Nephron progenitor cell (in vitro differentiated cells): ENCODE measurements around the gene LSG1.

Experiments
- DNase-seq: peaks from one replicate; pipeline ENCODE4 v3.0.0; 2021
- H3K27ac Mint-ChIP-seq: 2 replicates; pipeline ENCODE4 v1.8.0; 2021; ENCODE audit warnings: mild to moderate bottlenecking, moderate library complexity, mixed read lengths
- H3K27me3 Mint-ChIP-seq: 2 replicates; pipeline ENCODE4 v1.8.0; 2021; ENCODE audit warnings: mild to moderate bottlenecking, low read depth, mixed read lengths; ENCODE audit not compliant: poor library complexity
- H3K36me3 Mint-ChIP-seq: 2 replicates; pipeline ENCODE4 v1.8.0; 2021; ENCODE audit warnings: low read depth, mixed read lengths
- H3K4me1 Mint-ChIP-seq: 2 replicates; pipeline ENCODE4 v1.8.0; 2021; ENCODE audit warnings: mixed read lengths
- H3K4me3 Mint-ChIP-seq: 2 replicates; pipeline ENCODE4 v1.8.0; 2021; ENCODE audit warnings: mild to moderate bottlenecking, moderate library complexity, mixed read lengths
- H3K9me3 Mint-ChIP-seq: 2 replicates; pipeline ENCODE4 v1.8.0; 2021; ENCODE audit warnings: mild to moderate bottlenecking, moderate library complexity, mixed read lengths
- TF ChIP-seq, protein P1 (sequence below): fragments of 200-600 bp; sonication (generic); IDR thresholded peaks from 2 replicates; pipeline ENCODE4 v1.5.0; 2021; ENCODE audit warnings: antibody characterized with exemption

The LSG1 gene

DNA sequence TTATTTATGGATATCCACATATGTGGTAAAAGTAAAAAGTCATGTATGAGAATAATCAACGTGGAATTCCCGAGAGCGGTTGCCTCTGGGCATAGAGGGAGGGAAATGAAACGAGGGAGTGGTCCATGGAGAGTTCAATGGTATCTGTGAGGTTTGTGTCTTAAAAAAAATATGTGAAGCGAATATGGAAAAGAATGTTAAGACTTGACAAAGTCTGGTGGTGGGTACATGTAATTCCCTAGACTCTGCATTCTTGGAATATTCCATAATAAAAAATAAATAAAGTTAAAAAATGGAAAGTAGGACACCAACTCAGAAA, 42.1 kb upstream of the LSG1 start:
- TF ChIP-seq, protein P1, sequence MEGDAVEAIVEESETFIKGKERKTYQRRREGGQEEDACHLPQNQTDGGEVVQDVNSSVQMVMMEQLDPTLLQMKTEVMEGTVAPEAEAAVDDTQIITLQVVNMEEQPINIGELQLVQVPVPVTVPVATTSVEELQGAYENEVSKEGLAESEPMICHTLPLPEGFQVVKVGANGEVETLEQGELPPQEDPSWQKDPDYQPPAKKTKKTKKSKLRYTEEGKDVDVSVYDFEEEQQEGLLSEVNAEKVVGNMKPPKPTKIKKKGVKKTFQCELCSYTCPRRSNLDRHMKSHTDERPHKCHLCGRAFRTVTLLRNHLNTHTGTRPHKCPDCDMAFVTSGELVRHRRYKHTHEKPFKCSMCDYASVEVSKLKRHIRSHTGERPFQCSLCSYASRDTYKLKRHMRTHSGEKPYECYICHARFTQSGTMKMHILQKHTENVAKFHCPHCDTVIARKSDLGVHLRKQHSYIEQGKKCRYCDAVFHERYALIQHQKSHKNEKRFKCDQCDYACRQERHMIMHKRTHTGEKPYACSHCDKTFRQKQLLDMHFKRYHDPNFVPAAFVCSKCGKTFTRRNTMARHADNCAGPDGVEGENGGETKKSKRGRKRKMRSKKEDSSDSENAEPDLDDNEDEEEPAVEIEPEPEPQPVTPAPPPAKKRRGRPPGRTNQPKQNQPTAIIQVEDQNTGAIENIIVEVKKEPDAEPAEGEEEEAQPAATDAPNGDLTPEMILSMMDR, result no peak
- peaks cover 20% of the 10 kb centered on the region for H3K4me1 Mint-ChIP-seq
- H3K27me3 Mint-ChIP-seq, result peaks cover 7% of the 10 kb centered on the region
- no peak for DNase-seq
- no peak overlapping the region for H3K27ac Mint-ChIP-seq
- no peaks in the 10 kb centered on the region for H3K9me3 Mint-ChIP-seq
- no peak overlapping the region for H3K4me3 Mint-ChIP-seq
- H3K36me3 Mint-ChIP-seq, result no peaks in the 10 kb centered on the region

- Mint-ChIP-seq H3K4me1 (peaks cover 20% of the 10 kb centered on the region), H3K27ac (no peak overlapping the region), H3K4me3 (no peak overlapping the region), H3K9me3 (no peaks in the 10 kb centered on the region), H3K27me3 (peaks cover 7% of the 10 kb centered on the region), H3K36me3 (no peaks in the 10 kb centered on the region)
- no peak for DNase-seq
- TF ChIP-seq, protein P1, result no peak
Observed at GRCh38 chr3:194713299-194714136, 41.5 kb upstream of the LSG1 start.

DNA sequence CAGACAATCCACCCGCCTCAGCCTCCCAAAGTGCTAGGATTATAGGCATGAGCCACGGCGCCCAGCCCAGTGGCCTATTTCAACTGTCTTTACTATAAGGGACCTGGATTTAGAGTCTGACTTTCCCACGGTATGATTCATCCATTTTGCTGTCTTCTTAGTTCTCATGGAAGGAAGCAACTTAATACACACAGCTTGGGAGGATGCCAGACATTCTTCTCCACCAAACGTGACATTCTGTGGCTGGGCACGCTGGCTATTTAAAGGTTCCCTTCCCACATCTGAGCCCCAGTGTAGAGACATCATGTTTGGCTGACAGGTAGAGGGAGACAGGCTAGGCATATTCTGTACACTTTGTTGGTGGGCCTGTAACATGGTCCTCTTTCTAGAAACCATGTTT, 39.9 kb upstream of the LSG1 start:
- H3K27me3 Mint-ChIP-seq, result peaks cover 7% of the 10 kb centered on the region
- no peak for DNase-seq
- peaks cover 12% of the 10 kb centered on the region for H3K4me1 Mint-ChIP-seq
- no peaks in the 10 kb centered on the region for H3K36me3 Mint-ChIP-seq
- H3K9me3 Mint-ChIP-seq, result no peaks in the 10 kb centered on the region
- TF ChIP-seq, protein P1, result no peak
- H3K27ac Mint-ChIP-seq, result no peak overlapping the region
- H3K4me3 Mint-ChIP-seq, result no peak overlapping the region

- Mint-ChIP-seq H3K9me3 (no peaks in the 10 kb centered on the region), H3K27ac (no peak overlapping the region), H3K4me3 (no peak overlapping the region), H3K4me1 (peaks cover 17% of the 10 kb centered on the region), H3K27me3 (peaks cover 7% of the 10 kb centered on the region), H3K36me3 (no peaks in the 10 kb centered on the region)
- DNase-seq, result no peak
- TF ChIP-seq, protein P1, result no peak
Observed at GRCh38 chr3:194711286-194711685, 39.3 kb upstream of the LSG1 start.

- Mint-ChIP-seq H3K27ac (no peak overlapping the region), H3K4me1 (peaks cover 27% of the 10 kb centered on the region), H3K27me3 (no peaks in the 10 kb centered on the region), H3K9me3 (no peaks in the 10 kb centered on the region), H3K4me3 (no peak overlapping the region), H3K36me3 (no peaks in the 10 kb centered on the region)
- DNase-seq, result no peak
- TF ChIP-seq, protein P1, result no peak
Observed at GRCh38 chr3:194707147-194707540, 35.2 kb upstream of the LSG1 start.

DNA sequence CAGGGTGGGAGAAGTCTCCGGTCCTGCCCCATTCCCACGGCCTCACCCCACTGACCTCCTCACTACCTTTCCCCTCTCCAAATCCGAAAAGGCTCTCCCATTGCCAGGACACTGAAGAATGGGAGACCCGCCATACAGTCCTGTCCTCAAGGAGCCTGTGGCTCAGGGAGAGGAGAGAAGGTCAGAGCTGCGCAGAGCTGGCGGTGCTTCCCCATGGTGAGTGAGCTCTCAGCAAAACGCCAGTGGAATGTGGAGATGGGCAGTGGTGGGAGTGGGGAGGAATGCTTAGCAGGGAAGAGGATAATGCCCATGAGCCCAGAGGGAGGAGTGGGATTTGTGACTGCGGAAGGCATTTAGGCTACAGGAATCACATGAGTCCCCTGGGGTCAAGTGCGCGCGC, 33.8 kb upstream of the LSG1 start:
- no peaks in the 10 kb centered on the region for H3K36me3 Mint-ChIP-seq
- H3K27me3 Mint-ChIP-seq, result no peaks in the 10 kb centered on the region
- TF ChIP-seq, protein P1, result no peak
- no peaks in the 10 kb centered on the region for H3K9me3 Mint-ChIP-seq
- peak overlapping the region; percentile 31 for H3K27ac Mint-ChIP-seq
- H3K4me1 Mint-ChIP-seq, result peaks cover 28% of the 10 kb centered on the region
- no peak for DNase-seq
- H3K4me3 Mint-ChIP-seq, result no peak overlapping the region
